ENCODE data around the gene LNX1. TPM values are rescaled to one million over a fixed set of nuclear protein-coding genes. Genes with fewer than 3 reads are reported as not detected.
A peak's percentile ranks its signal among the peaks of the same experiment; 100 is the strongest.

LNX1 gene
- total and polyA plus RNA-seq, 9 of the 15 experiments (the other 6 are each of a cell fraction or from before 2014, with no cell fraction given) = 0.40 to 3.6 (median 2.2) TPM

GRCh38 chr4:53598901-53599300 is 7.6 kb upstream of the LNX1 start:
- Histone ChIP-seq H3K4me3 (no peak overlapping the region), H3K4me1 (replicated peaks in 1 of 2; ENCODE audit: control insufficient read depth in 2 of 2, insufficient read depth in 2 of 2, low read length in 2 of 2) (peaks cover 0 to 4% of the 10 kb centered on the region in 2 experiments; a peak in 1 of 5 replicates), H3K4me2 (ENCODE audit: insufficient read depth, low read length) (no peak overlapping the region), H3K27me3 (ENCODE audit: control insufficient read depth in 2 of 2, insufficient read depth in 2 of 2, low read length in 2 of 2) (no peaks in the 10 kb centered on the region), H3K27ac (ENCODE audit: extremely low read depth, low read depth, low read length) (no peak overlapping the region), H3K9ac (ENCODE audit: insufficient read depth in 1 of 2, low read depth in 2 of 2, low read length in 2 of 2) (no peak overlapping the region), H3K79me2 (ENCODE audit: control insufficient read depth, insufficient read depth, low read length) (no peaks in the 10 kb centered on the region), H3K9me1 (ENCODE audit: control insufficient read depth, insufficient read depth, low read length) (no peaks in the 10 kb centered on the region), H3K36me3 (ENCODE audit: control insufficient read depth, insufficient read depth, low read length) (no peaks in the 10 kb centered on the region), H3K9me3 (replicated peaks; ENCODE audit: control insufficient read depth, insufficient read depth, low read depth, low read length) (no peaks in the 10 kb centered on the region), H2AFZ (ENCODE audit: low read depth, low read length) (0 out of 2 replicates have a peak overlapping the region, but pooled peaks have one; percentile 25), H4K20me1 (replicated peaks; ENCODE audit: control insufficient read depth, insufficient read depth, low read length) (no peaks in the 10 kb centered on the region)
- no peak for ATAC-seq
- FAIRE-seq = no peak
- ChIA-PET CTCF (ENCODE audit: low intra/inter-chr PET ratio) (no interaction called here), POLR2A (no interaction called here)
- DNase-seq (ENCODE audit: extremely low read depth in 1 of 4, low spot score in 3 of 4) = no peak
- TF ChIP-seq ZNF79 (CRISPR knock-in tag; IDR thresholded peaks at IDR 0.05; ENCODE audit: low read depth) (no peak), NRF1 (conservative IDR thresholded peaks at IDR 0.05 in 1 of 2, IDR thresholded peaks at IDR 0.05 in 1 of 2) (no peak), CBFA2T3 (IDR thresholded peaks at IDR 0.05) (no peak), TBL1XR1 (IDR thresholded peaks at IDR 0.05; ENCODE audit: low read length in 2 of 2) (no peak), ZBTB1 (CRISPR knock-in tag; IDR thresholded peaks at IDR 0.05; ENCODE audit: borderline replicate concordance, low read depth) (no peak), E2F3 (CRISPR knock-in tag; IDR thresholded peaks at IDR 0.05) (no peak), CBX8 (IDR thresholded peaks at IDR 0.05; ENCODE audit: borderline replicate concordance, extremely low read depth, low read depth, low read length, poor library complexity, severe bottlenecking) (no peak), MED1 (CRISPR knock-in tag; IDR thresholded peaks at IDR 0.05; ENCODE audit: borderline replicate concordance) (no peak), USF1 (CRISPR knock-in tag; IDR thresholded peaks at IDR 0.05) (no peak), MEF2D (tag; conservative IDR thresholded peaks at IDR 0.05; ENCODE audit: low read depth) (no peak), AFF1 (IDR thresholded peaks at IDR 0.05; ENCODE audit: low read depth in 1 of 2, partially characterized antibody in 2 of 2) (no peak), FOXM1 (IDR thresholded peaks at IDR 0.05; ENCODE audit: low read depth) (no peak), FOXM1 (CRISPR knock-in tag; IDR thresholded peaks at IDR 0.05; ENCODE audit: low read depth) (no peak)
- in situ Hi-C loops (cut with MboI) = no loop called here
- no TSS peak for BruUV-seq (replicated peaks)
- intact Hi-C loops (cut with micrococcal nuclease) = loop anchor here (10.0 kb wide), 1 partner anchor 184 kb away; no protein-coding TSS in a partner anchor
